ENCODE data around the gene SPECC1. TPM values are rescaled to one million over a fixed set of nuclear protein-coding genes. Genes with fewer than 3 reads are reported as not detected.
A peak's percentile ranks its signal among the peaks of the same experiment; 100 is the strongest.

Gene SPECC1
- total and polyA plus RNA-seq, 9 of the 15 experiments (the other 6 are each of a cell fraction or from before 2014, with no cell fraction given): 2.4 to 19.6 (median 14.7) TPM

DNA sequence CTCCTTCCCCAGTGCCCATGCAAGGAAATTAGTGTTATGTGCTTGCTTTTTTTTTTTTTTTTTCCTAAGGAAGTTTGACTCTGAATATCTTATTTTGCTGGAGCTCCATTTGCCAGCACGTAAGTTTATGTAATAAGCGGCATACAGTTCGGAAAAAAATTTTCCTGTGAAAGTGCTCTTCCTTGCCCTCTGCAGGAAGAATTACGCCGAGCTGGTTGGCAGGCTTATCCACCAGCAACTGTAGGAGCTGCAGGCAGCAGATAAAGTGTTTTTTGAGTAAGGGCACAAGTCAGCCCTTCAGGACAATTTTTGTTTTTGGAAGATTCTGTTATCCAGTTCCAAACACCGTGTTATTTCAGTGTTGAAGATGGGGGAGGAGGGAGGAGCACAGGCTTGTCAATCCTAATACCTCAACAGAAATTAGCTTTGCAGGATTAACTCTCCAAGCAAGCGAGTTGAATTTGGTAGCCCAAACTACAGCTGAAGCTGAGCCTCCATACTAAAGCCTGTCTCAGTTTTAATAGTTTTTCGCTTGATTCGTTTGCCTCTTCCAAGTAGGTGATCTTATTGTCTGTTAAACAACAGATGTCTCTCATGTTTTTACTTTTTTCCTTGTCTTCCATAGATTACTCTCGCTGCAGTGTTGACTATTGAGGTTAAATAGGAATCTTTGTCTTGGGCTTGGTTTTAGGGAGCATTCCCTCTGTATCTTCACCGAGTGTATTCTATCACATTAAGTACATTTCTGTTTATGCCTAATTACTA is 1.1 kb downstream of the SPECC1 start (continued):
- TF ChIP-seq, protein P1, sequence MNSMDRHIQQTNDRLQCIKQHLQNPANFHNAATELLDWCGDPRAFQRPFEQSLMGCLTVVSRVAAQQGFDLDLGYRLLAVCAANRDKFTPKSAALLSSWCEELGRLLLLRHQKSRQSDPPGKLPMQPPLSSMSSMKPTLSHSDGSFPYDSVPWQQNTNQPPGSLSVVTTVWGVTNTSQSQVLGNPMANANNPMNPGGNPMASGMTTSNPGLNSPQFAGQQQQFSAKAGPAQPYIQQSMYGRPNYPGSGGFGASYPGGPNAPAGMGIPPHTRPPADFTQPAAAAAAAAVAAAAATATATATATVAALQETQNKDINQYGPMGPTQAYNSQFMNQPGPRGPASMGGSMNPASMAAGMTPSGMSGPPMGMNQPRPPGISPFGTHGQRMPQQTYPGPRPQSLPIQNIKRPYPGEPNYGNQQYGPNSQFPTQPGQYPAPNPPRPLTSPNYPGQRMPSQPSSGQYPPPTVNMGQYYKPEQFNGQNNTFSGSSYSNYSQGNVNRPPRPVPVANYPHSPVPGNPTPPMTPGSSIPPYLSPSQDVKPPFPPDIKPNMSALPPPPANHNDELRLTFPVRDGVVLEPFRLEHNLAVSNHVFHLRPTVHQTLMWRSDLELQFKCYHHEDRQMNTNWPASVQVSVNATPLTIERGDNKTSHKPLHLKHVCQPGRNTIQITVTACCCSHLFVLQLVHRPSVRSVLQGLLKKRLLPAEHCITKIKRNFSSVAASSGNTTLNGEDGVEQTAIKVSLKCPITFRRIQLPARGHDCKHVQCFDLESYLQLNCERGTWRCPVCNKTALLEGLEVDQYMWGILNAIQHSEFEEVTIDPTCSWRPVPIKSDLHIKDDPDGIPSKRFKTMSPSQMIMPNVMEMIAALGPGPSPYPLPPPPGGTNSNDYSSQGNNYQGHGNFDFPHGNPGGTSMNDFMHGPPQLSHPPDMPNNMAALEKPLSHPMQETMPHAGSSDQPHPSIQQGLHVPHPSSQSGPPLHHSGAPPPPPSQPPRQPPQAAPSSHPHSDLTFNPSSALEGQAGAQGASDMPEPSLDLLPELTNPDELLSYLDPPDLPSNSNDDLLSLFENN (IDR thresholded peaks at IDR 0.05; ENCODE audit: low read depth in 2 of 2, low read length in 2 of 2): peak in 1 of 2 experiments; percentile 87; a peak in 2 of 4 replicates
- TF ChIP-seq TCF3 (CRISPR knock-in tag; IDR thresholded peaks at IDR 0.05) (peak; percentile 93), MAFG (tag; conservative IDR thresholded peaks at IDR 0.05) (no peak), TAL1 (IDR thresholded peaks at IDR 0.05) (peak; percentile 96), HDAC3 (IDR thresholded peaks at IDR 0.05; ENCODE audit: borderline replicate concordance, partially characterized antibody) (peak; percentile 63), CBFA2T3 (IDR thresholded peaks at IDR 0.05) (peak; percentile 98), CREB1 (IDR thresholded peaks at IDR 0.05) (peak; percentile 75; the same call in 1 of the 2 replicates), CREB1 (CRISPR knock-in tag; IDR thresholded peaks at IDR 0.05) (no peak), POLR2A (conservative IDR thresholded peaks at IDR 0.05) (0 out of 2 replicates have a peak, but pooled peaks have one; percentile 22), CREM (IDR thresholded peaks at IDR 0.05; ENCODE audit: low read depth) (peak; percentile 51), MYNN (IDR thresholded peaks at IDR 0.05) (peak; percentile 74; the same call in 1 of the 2 replicates), MYNN (CRISPR knock-in tag; IDR thresholded peaks at IDR 0.05) (no peak), SOX6 (IDR thresholded peaks at IDR 0.05) (peak; percentile 64; the same call in 1 of the 2 replicates), ARID1B (IDR thresholded peaks at IDR 0.05) (peak; percentile 95), KLF16 (IDR thresholded peaks at IDR 0.05) (peak; percentile 86), TRIM24 (IDR thresholded peaks at IDR 0.05) (peak; percentile 85 to 86), EP400 (IDR thresholded peaks at IDR 0.05) (peak; percentile 16; the same call in 1 of the 2 replicates), HNRNPLL (IDR thresholded peaks at IDR 0.05; ENCODE audit: low read depth, low read length, poor library complexity, severe bottlenecking) (peak; percentile 41), ZC3H4 (CRISPR knock-in tag; IDR thresholded peaks at IDR 0.05; ENCODE audit: borderline replicate concordance) (no peak), TBL1XR1 (IDR thresholded peaks at IDR 0.05; ENCODE audit: low read length in 2 of 2) (peak; percentile 53), SMARCE1 (IDR thresholded peaks at IDR 0.05) (0 out of 2 replicates have a peak, but pooled peaks have one; percentile 49), MECOM (CRISPR knock-in tag; IDR thresholded peaks at IDR 0.05) (no peak), SMARCA4 (IDR thresholded peaks at IDR 0.05) (peak; percentile 84)
- TF ChIP-seq, protein P2, sequence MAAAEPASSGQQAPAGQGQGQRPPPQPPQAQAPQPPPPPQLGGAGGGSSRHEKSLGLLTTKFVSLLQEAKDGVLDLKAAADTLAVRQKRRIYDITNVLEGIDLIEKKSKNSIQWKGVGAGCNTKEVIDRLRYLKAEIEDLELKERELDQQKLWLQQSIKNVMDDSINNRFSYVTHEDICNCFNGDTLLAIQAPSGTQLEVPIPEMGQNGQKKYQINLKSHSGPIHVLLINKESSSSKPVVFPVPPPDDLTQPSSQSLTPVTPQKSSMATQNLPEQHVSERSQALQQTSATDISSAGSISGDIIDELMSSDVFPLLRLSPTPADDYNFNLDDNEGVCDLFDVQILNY (CRISPR knock-in tag; IDR thresholded peaks at IDR 0.05): no peak
- TF ChIP-seq, protein P3, sequence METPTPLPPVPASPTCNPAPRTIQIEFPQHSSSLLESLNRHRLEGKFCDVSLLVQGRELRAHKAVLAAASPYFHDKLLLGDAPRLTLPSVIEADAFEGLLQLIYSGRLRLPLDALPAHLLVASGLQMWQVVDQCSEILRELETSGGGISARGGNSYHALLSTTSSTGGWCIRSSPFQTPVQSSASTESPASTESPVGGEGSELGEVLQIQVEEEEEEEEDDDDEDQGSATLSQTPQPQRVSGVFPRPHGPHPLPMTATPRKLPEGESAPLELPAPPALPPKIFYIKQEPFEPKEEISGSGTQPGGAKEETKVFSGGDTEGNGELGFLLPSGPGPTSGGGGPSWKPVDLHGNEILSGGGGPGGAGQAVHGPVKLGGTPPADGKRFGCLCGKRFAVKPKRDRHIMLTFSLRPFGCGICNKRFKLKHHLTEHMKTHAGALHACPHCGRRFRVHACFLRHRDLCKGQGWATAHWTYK (CRISPR knock-in tag; IDR thresholded peaks at IDR 0.05): 0 out of 2 replicates have a peak, but pooled peaks have one; percentile 53
- TF ChIP-seq, protein P4, sequence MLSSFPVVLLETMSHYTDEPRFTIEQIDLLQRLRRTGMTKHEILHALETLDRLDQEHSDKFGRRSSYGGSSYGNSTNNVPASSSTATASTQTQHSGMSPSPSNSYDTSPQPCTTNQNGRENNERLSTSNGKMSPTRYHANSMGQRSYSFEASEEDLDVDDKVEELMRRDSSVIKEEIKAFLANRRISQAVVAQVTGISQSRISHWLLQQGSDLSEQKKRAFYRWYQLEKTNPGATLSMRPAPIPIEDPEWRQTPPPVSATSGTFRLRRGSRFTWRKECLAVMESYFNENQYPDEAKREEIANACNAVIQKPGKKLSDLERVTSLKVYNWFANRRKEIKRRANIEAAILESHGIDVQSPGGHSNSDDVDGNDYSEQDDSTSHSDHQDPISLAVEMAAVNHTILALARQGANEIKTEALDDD (IDR thresholded peaks at IDR 0.05): peak; percentile 69
